Renal pelvis (tissue), 4 donors: ENCODE measurements around the gene UGT1A4. TPM values are rescaled to one million over a fixed set of nuclear protein-coding genes. Genes with fewer than 3 reads are reported as not detected.
"Not testable (repeated sequence)": the region's sequence is repeated elsewhere in the genome, so short reads cannot be mapped to it uniquely, and the experiment has no call there.

Source experiments
- DNase-seq: peaks from one replicate; pipeline ENCODE4 v3.0.0-alpha.2; 2013
- polyA plus RNA-seq, 3 donors: library from polyadenylated mRNA; unstranded; fragments of 120-200 nt; gene quantifications; one replicate each; pipeline ENCODE4 v1.2.1, GENCODE V29; 2013; ENCODE audit not compliant: insufficient read length in 3 of 3

Gene UGT1A4
- polyA plus RNA-seq, 3 donors, result not detected

DNA sequence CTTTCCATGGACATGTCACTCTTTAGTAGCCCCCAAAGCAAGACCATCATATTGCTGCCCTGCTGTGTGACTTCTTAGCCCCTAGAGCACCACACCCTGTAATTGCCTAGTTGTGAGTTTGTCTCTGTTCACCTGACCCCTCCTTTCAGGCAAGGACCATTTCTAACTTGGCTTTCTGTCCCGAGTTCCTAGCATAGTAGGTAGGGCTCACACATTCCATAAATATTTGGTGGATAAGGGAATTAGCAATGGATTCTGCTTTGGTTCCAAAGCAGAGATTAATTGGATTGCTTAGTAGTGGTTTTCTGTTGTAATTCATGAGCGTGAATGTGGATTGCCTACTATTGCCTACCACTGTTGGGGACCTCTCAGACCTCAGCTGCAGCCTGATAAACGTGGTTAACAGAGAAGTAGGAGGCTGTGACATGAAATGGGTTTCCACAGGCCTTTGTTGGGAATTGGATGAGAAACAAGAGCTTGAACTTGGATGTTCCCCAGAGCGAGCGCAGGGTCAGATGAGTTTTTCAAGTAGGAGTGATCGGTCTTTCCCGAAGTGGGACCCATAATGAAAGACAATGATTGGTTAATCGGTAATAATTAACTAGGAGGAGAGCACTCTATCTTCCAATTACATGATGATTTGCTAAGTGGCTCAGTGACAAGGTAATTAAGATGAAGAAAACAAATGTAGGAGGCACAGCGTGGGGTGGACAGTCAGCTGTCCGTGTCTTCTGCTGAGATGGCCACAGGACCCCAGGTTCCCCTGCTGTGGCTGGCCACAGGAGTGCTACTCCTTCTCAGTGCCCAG lies 28.1 kb downstream of the UGT1A4 start:
- no peak for DNase-seq

DNA sequence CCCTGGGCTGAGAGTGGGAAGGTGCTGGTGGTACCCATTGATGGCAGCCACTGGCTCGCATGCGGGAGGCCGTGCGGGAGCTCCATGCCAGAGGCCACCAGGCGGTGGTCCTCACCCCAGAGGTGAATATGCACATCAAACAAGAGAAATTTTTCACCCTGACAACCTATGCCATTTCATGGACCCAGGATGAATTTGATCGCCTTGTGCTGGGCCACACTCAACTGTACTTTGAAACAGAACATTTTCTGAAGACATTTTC lies 28.7 kb downstream of the UGT1A4 start:
- DNase-seq, result no peak

DNA sequence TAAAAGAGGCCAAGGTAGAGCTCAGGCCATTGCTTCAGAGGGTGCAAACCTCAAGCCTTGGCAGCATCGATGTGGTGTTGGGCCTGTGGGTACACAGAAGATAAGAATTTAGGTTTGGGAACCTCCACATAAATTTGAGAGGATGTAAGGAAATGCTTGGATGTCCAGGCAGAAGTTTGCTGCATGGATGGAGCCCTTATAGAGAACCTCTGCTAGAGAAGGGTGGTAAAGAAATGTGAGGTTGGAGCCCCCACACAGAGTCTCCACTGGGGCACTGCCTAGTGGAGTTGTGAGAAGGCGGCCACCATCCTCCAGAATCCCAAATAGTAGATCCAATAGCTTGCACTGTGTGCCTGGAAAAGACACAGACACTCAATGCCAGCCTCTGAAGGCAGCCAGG lies 32.2 kb downstream of the UGT1A4 start:
- not testable (repeated sequence) for DNase-seq

DNA sequence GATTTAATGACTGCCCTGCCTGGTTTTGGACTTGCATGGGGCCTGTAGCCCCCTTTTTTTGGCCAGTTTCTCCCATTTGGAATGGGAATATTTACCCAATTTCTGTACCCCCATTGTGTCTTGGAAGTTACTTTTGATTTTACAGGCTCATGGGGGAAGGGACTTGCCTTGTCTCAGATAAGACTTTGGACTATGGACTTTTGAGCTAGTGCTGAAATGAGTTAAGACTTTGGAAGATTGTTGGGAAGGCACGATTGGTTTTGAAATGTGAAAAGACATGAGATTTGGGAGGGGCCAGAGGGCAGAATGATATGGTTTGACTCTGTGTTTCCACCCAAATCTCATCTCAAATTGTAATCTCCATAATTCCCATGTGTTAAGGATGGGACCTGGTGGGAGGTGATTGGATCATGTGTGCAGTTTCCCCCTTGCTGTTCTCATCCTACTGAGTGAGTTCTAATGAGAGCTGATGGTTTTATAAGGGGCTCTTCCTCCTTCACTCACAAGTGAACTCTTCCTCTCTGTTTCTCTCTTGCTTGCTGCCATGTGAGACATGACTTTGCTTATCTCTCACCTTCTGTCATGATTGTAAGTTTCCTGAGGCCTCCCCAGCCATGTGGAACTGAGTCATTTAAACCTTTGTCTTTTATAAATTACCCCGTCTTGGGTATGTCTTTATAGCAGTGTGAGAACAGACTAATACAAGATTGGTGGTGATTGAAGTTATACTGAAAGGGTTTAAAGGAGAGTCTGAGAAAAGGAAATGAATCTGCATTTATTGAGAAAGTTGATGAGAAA lies 32.9 kb downstream of the UGT1A4 start:
- not testable (repeated sequence) for DNase-seq

DNA sequence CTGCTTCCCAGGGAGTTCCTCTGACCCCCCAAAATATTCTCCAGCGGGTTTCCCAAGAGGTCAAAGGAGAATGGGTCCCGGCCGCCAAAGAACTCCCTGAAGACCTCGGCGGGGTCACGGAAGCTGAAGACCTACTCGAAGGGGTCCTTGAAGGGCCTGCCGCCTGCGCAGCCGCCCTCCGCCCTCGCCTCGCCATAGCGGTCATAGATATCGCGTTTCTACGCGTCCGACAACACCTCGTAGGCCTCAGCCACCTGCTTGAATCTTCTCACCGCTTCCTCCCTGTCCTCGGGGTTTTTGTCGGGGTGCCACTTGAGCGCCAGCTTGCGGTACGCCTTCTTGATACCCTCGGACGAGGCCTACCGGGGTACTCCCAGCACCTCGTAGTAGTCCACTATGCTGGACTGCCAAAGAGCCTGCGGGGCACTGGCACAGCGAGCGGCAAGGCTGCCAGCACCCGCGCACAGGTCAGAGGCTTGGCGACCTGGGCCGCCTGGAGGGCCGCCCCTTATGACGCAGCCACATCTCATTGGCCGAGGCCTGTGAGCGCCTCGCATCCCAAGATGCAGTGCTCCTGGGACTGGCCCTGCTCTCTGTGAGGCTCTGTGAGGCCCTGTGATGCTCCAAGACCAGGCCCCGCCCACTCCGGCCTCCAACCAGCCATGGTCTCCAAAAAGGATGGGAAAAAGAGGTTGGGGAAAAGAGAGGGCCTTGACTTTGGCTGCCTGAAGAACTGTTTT lies 36.5 kb downstream of the UGT1A4 start:
- DNase-seq, result no peak

DNA sequence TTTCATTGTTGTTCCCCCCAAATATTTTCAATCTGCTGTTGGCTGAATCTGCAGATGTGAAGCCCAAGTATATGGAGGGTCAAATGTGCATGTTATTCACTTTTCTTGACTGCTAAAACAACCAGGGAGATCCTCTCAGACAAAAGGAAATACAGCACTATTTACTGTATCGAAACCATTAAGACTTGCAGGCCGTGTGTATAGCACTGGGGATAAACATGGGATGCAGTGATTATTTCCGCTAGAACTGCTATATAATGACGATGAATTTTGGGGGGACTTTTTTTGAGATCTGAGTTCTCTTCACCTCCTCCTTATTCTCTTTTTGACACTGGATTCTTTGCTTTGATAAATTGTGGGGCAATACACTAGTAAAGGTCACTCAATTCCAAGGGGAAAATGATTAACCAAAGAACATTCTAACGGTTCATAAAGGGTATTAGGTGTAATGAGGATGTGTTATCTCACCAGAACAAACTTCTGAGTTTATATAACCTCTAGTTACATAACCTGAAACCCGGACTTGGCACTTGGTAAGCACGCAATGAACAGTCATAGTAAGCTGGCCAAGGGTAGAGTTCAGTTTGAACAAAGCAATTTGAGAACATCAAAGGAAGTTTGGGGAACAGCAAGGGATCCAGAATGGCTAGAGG lies 38.0 kb downstream of the UGT1A4 start:
- no peak for DNase-seq

DNA sequence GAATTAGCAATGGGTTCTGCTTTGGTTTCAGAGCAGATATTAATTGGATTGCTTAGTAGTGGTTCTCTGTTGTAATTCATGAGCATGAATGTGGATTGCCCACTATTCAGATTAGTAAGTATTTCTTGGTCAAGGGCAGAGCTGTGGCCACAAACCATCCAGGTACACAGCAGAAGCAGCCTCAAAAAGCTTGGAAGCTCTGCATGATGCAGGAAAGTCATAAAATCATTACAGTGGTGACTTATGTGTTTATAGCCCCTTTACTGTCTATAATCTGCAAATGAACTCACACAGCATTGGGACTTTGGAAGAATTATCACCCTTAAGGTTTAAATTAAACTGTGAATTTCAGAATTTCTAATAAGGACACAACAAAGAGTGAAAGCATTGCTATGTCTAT lies 39.6 kb downstream of the UGT1A4 start:
- no peak for DNase-seq

DNA sequence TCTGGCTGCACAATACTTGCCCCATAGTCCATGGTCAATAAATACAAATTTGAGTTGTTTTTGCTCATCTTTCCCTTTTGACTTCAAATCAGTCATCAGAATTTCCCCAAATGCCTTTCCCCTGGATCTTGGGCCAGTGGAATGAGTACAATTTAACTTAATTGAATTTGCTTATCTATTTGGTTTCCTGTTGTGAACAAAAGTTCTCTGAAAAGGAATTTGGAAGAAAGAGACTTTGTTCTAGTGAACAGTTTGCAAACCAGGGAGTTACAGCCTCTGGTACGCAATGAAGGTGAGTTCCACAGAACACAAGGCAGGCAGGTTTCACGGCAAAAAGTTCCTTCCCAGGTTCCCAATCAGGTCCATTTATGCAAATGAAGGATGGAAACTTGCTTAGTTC lies 40.3 kb downstream of the UGT1A4 start:
- no peak for DNase-seq

DNA sequence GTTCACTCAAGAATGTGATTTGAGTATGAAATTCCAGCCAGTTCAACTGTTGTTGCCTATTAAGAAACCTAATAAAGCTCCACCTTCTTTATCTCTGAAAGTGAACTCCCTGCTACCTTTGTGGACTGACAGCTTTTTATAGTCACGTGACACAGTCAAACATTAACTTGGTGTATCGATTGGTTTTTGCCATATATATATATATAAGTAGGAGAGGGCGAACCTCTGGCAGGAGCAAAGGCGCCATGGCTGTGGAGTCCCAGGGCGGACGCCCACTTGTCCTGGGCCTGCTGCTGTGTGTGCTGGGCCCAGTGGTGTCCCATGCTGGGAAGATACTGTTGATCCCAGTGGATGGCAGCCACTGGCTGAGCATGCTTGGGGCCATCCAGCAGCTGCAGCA lies 41.5 kb downstream of the UGT1A4 start, which contains the start of gene UGT1A1:
UGT1A1 (plus strand) TSS at position 228 of the 400 bp plus-strand sequence; CDS start at position 246, 18 bp downstream.
- DNase-seq, result no peak

DNA sequence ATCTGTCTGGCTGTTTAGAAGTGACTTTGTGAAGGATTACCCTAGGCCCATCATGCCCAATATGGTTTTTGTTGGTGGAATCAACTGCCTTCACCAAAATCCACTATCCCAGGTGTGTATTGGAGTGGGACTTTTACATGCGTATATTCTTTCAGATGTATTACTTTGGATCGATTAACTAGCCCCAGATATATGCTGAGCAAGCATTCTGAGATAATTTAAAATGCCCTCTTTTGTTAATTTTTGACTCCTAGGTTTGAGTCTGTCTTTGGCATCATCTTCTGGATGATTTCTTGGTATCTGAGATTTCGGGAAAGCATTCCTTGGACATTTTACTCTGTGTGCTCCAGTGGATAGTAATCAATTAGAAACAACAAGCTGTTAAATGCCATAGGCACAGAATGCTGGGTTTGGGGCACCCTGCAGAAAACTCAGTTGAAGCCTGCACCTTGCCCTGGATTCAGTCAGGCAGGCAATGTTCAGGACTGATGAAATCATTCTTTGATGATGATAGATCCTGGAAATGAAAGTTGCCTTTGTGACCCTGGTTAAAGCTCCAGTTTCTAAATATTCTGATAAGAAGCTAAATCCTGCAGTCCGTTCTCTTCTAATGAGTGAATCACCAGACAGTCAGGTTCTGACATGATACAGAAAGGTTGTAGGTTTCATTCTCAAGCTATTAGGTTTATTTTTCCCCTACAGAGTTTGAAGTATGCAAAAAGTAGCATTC lies 42.7 kb downstream of the UGT1A4 start:
- DNase-seq, result no peak

DNA sequence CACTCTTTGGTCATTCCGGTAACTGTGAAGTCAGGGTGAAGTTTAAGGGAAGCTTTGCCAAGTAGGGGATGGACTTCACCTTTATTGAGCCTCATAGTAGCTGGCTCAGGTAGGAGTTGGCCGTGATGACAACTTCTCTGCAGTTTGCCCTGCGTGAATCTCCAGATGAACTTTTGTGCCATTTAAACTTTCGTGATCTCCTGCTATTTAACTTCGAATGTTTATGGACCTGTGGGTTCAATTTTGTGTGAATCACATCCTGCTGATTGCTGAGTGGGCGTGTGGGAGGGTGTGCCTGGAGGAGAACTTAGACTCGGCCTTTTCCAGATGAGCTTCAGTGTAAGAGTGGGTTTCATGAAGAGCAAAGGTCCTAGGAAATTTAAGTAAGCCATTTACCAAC lies 45.7 kb downstream of the UGT1A4 start:
- no peak for DNase-seq

DNA sequence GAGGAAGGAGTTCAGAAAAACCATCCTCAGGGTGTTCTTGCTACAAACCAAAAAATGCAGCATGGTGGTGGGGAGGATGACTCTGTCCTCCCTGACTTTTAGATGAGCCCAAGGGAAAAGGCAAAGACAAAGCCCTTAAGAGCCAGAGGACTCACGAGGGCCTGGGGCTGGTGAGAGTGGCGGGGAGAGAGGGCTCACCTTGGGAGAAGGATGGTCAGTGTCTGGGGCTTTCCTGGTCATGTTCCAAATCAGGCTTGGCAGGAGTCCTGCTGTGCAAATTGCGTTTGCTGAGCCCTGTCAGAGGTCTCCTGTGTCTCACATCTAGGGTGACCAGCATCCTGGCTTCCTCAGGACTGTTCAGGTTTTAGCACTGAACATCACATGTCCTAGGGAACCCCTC lies 46.2 kb downstream of the UGT1A4 start:
- no peak for DNase-seq

DNA sequence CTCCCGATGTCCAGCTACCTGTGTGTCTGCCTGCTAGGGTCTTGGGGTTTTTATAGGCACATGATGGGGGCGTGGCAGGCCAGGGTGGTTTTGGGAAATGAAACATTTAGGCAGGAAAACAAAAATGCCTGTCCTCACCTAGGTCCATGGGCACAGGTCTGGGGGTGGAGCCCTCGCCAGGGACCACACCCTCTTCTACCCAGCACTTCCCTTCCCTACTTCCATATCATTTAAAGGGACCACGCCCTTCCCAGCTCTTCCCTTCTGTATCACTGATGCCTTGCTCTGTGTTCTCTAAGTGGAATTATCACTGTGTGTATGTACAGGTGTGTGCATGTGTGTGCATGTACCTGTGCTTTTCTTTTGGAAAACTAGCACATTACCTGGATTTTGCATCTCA lies 47.9 kb downstream of the UGT1A4 start:
- no peak for DNase-seq

DNA sequence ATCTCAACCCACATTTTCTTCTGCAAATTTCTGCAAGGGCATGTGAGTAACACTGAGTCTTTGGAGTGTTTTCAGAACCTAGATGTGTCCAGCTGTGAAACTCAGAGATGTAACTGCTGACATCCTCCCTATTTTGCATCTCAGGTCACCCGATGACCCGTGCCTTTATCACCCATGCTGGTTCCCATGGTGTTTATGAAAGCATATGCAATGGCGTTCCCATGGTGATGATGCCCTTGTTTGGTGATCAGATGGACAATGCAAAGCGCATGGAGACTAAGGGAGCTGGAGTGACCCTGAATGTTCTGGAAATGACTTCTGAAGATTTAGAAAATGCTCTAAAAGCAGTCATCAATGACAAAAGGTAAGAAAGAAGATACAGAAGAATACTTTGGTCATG lies 49.5 kb downstream of the UGT1A4 start:
- no peak for DNase-seq

DNA sequence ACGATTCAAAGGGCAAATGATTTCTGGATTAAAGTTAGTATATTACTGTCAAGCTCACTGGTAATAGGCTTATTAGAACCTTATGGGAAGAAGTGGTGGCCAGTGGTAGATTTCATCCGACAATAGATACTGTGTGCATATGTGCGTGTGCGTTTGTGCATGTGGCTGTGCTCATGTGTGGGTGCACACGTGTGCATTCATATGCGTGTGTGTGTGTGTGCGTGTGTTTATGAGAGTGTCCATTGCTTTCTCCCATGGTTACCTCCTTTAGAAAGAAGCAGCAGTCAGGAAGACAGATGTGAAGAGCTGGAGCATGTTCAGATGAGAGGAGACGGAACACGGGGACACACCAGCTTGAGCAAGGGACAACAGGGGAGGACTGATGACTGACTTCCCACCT lies 50.7 kb downstream of the UGT1A4 start:
- DNase-seq, result no peak

DNA sequence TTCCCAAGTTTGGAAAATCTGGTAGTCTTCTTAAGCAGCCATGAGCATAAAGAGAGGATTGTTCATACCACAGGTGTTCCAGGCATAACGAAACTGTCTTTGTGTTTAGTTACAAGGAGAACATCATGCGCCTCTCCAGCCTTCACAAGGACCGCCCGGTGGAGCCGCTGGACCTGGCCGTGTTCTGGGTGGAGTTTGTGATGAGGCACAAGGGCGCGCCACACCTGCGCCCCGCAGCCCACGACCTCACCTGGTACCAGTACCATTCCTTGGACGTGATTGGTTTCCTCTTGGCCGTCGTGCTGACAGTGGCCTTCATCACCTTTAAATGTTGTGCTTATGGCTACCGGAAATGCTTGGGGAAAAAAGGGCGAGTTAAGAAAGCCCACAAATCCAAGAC lies 53.6 kb downstream of the UGT1A4 start:
- no peak for DNase-seq

DNA sequence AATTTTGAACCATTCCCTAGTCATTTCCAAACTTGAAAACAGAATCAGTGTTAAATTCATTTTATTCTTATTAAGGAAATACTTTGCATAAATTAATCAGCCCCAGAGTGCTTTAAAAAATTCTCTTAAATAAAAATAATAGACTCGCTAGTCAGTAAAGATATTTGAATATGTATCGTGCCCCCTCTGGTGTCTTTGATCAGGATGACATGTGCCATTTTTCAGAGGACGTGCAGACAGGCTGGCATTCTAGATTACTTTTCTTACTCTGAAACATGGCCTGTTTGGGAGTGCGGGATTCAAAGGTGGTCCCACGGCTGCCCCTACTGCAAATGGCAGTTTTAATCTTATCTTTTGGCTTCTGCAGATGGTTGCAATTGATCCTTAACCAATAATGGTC lies 54.0 kb downstream of the UGT1A4 start:
- no peak for DNase-seq

DNA sequence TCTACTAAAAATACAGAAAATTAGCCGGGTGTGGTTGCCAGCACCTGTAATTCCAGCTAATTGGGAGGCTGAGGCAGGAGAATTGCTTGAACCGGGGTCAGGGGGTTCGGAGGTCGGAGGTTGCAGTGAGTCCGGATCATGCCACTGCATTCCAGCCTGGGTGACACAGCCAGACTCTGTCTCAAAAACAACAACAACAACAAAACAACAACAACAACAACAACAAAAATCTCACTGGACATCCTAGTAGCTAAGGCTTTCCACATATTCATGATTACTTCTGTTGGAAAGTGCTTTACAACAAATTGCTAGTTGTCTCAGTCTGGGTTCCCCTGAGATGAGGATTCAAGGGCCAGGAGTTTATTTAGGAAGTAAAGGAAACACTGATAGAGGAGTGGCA lies 55.3 kb downstream of the UGT1A4 start:
- DNase-seq, result no peak

DNA sequence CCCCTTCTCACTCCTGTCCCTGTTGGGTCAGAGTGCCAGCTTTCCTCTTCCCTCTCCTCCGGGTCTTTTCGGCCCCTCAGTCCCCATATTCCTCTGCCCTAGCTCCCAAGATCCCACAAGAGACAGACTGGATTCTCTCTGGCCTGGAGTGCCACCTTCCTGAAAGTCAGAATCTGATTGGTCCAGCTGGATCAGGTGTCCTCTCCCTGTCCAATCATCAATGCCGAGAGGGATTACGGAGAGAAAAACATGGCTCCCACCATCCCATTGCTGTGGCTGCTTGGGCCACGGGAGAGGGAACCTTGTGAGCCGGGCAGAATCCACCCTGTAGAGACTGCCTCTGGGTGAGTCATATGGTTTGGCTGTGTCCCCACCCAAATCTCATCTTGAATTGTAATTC lies 56.9 kb downstream of the UGT1A4 start:
- no peak for DNase-seq

DNA sequence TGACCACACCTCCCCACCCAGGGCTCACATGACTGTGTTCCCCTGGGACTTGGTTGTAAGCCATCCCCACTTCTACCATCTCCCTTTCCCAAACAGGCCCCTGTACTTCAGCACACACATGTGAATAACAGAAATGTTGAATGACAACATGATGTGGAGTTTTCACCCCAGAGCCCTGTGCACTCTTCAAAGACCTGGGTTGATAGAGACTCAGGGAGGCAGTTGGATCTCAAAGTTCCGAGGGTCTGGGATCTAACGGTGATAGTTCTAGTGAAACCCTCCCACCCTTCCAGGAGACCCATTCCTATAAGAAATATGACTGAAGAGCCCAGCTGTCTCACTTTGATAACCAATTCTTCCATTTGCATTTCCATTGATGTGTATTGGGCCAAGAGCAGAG lies 59.5 kb downstream of the UGT1A4 start, which contains the start of gene MROH2A:
MROH2A (plus strand) TSS at position 301 of the 400 bp plus-strand sequence. CDS start 1,029 bp downstream, outside the sequence.
- no peak for DNase-seq

DNA sequence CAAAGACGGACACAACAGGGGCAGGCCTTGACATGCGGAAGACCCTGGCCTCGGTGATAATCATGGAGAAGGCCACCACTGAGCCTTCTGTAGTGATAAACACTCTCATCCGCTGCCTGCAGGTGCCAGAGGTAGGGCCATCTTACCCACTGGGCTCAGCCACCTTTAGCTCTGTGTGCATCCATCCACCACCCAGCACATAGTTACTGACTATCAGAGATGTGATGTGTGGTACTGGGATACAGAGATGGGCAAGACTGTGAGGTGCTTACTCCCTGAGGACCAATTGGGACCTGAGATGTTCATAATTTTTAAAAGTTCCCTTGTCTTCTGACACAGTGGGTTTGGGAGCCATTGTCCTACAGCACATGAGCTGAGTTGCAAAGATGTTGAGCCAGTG lies 61.2 kb downstream of the UGT1A4 start:
- no peak for DNase-seq
